Duodenal mucosa (tissue), 2 donors: ENCODE data around the gene ST8SIA1.

Experiments
- H3K27ac ChIP-seq: one replicate; pipeline ENCODE4 v1.7.0; 2013; ENCODE audit warnings: low read depth, low read length
- H3K27me3 ChIP-seq, 2 donors: one replicate each; pipeline ENCODE4 v1.7.0; 2013; ENCODE audit warnings: low read length in 2 of 2, control low read depth in 1 of 2; ENCODE audit not compliant: insufficient read depth in 2 of 2, control insufficient read depth in 1 of 2
- H3K36me3 ChIP-seq, 2 donors: one replicate each; pipeline ENCODE4 v1.7.0; 2013; ENCODE audit warnings: low read length in 2 of 2, control low read depth in 1 of 2; ENCODE audit not compliant: insufficient read depth in 2 of 2, control insufficient read depth in 1 of 2
- H3K4me1 ChIP-seq, 2 donors: one replicate each; pipeline ENCODE4 v1.7.0; 2013; ENCODE audit warnings: low read length in 2 of 2, control low read depth in 1 of 2; ENCODE audit not compliant: insufficient read depth in 2 of 2, control insufficient read depth in 1 of 2
- H3K4me3 ChIP-seq, 2 donors: one replicate each; pipeline ENCODE4 v1.7.0; 2013; ENCODE audit warnings: low read length in 2 of 2, low read depth in 1 of 2
- H3K9ac ChIP-seq, 2 donors: one replicate each; pipeline ENCODE4 v1.7.0; 2013; ENCODE audit warnings: low read length in 2 of 2, low read depth in 1 of 2
- H3K9me3 ChIP-seq, 2 donors: one replicate each; pipeline ENCODE4 v1.7.0; 2013; ENCODE audit warnings: low read length in 2 of 2, control low read depth in 1 of 2; ENCODE audit not compliant: control insufficient read depth in 1 of 2

Gene ST8SIA1

GRCh38 chr12:22252057-22252456 is 82.5 kb downstream of the ST8SIA1 start:
- Histone ChIP-seq H3K4me1 (no peaks in the 10 kb centered on the region), H3K9me3 (no peaks in the 10 kb centered on the region), H3K9ac (no peak overlapping the region), H3K36me3 (no peaks in the 10 kb centered on the region), H3K27me3 (no peaks in the 10 kb centered on the region), H3K27ac (no peak overlapping the region), H3K4me3 (no peak overlapping the region)

- Histone ChIP-seq H3K9me3 (no peaks in the 10 kb centered on the region), H3K27ac (no peak overlapping the region), H3K4me1 (no peaks in the 10 kb centered on the region), H3K4me3 (no peak overlapping the region), H3K36me3 (no peaks in the 10 kb centered on the region), H3K9ac (no peak overlapping the region), H3K27me3 (no peaks in the 10 kb centered on the region)
Measured at GRCh38 chr12:22250762-22251161, 83.7 kb downstream of the ST8SIA1 start.

GRCh38 chr12:22248571-22249115 is 85.9 kb downstream of the ST8SIA1 start:
- Histone ChIP-seq H3K27ac (no peak overlapping the region), H3K9me3 (no peaks in the 10 kb centered on the region), H3K27me3 (no peaks in the 10 kb centered on the region), H3K36me3 (no peaks in the 10 kb centered on the region), H3K4me1 (no peaks in the 10 kb centered on the region), H3K9ac (no peak overlapping the region), H3K4me3 (no peak overlapping the region)

GRCh38 chr12:22248121-22248520 is 86.4 kb downstream of the ST8SIA1 start:
- H3K27ac ChIP-seq, result no peak overlapping the region

GRCh38 chr12:22246217-22246846 is 88.2 kb downstream of the ST8SIA1 start:
- no peaks in the 10 kb centered on the region for H3K27me3 ChIP-seq
- no peak overlapping the region for H3K9ac ChIP-seq
- H3K4me1 ChIP-seq, result no peaks in the 10 kb centered on the region
- no peaks in the 10 kb centered on the region for H3K36me3 ChIP-seq
- no peak overlapping the region for H3K4me3 ChIP-seq
- no peaks in the 10 kb centered on the region for H3K9me3 ChIP-seq
- H3K27ac ChIP-seq, result no peak overlapping the region

More at GRCh38 chr12:22248121-22248520, 86.4 kb downstream of the ST8SIA1 start:
- H3K9ac ChIP-seq, result no peak overlapping the region
- H3K36me3 ChIP-seq, result no peaks in the 10 kb centered on the region
- H3K4me3 ChIP-seq, result no peak overlapping the region
- no peaks in the 10 kb centered on the region for H3K9me3 ChIP-seq
- no peaks in the 10 kb centered on the region for H3K27me3 ChIP-seq
- H3K4me1 ChIP-seq, result no peaks in the 10 kb centered on the region

GRCh38 chr12:22242726-22243125 is 91.8 kb downstream of the ST8SIA1 start:
- H3K27ac ChIP-seq, result no peak overlapping the region
- no peaks in the 10 kb centered on the region for H3K27me3 ChIP-seq
- H3K9me3 ChIP-seq, result no peaks in the 10 kb centered on the region
- H3K4me3 ChIP-seq, result no peak overlapping the region
- no peaks in the 10 kb centered on the region for H3K4me1 ChIP-seq
- no peak overlapping the region for H3K9ac ChIP-seq
- H3K36me3 ChIP-seq, result no peaks in the 10 kb centered on the region

GRCh38 chr12:22238211-22238610 is 96.3 kb downstream of the ST8SIA1 start:
- no peak overlapping the region for H3K27ac ChIP-seq
- H3K4me1 ChIP-seq, result no peaks in the 10 kb centered on the region
- no peaks in the 10 kb centered on the region for H3K9me3 ChIP-seq
- H3K27me3 ChIP-seq, result no peaks in the 10 kb centered on the region
- no peak overlapping the region for H3K9ac ChIP-seq
- no peak overlapping the region for H3K4me3 ChIP-seq
- no peaks in the 10 kb centered on the region for H3K36me3 ChIP-seq

- H3K27ac ChIP-seq, result no peak overlapping the region
Measured at GRCh38 chr12:22234561-22234960, 99.9 kb downstream of the ST8SIA1 start.

GRCh38 chr12:22231836-22232235 is 102.7 kb downstream of the ST8SIA1 start:
- Histone ChIP-seq H3K9me3 (no peaks in the 10 kb centered on the region), H3K4me1 (no peaks in the 10 kb centered on the region), H3K4me3 (no peak overlapping the region), H3K36me3 (no peaks in the 10 kb centered on the region), H3K9ac (no peak overlapping the region), H3K27me3 (no peaks in the 10 kb centered on the region), H3K27ac (no peak overlapping the region)

More at GRCh38 chr12:22234561-22234960, 99.9 kb downstream of the ST8SIA1 start:
- Histone ChIP-seq H3K36me3 (no peaks in the 10 kb centered on the region), H3K4me1 (no peaks in the 10 kb centered on the region), H3K4me3 (no peak overlapping the region), H3K9me3 (no peaks in the 10 kb centered on the region), H3K9ac (no peak overlapping the region), H3K27me3 (no peaks in the 10 kb centered on the region)

- Histone ChIP-seq H3K4me1 (no peaks in the 10 kb centered on the region), H3K9me3 (no peaks in the 10 kb centered on the region)
Measured at GRCh38 chr12:22231078-22231477, 103.4 kb downstream of the ST8SIA1 start.

More at GRCh38 chr12:22231078-22231477, 103.4 kb downstream of the ST8SIA1 start:
- H3K36me3 ChIP-seq, result no peaks in the 10 kb centered on the region
- no peak overlapping the region for H3K9ac ChIP-seq
- no peak overlapping the region for H3K27ac ChIP-seq
- H3K27me3 ChIP-seq, result no peaks in the 10 kb centered on the region
- no peak overlapping the region for H3K4me3 ChIP-seq
